SK-N-MC (cell line): ENCODE measurements around the gene HCN1.

Experiments
- EZH2 ChIP-seq: fragments of 200-600 bp; sonication (generic); IDR thresholded peaks from one replicate; pipeline ENCODE4 v1.6.1; 2017; ENCODE audit warnings: antibody characterized with exemption
- FOXP2 ChIP-seq: optimal IDR thresholded peaks from 2 replicates; pipeline ENCODE3; 2011; ENCODE audit warnings: mild to moderate bottlenecking, moderate library complexity; ENCODE audit not compliant: insufficient read depth; ENCODE audit errors: extremely low read length, control extremely low read depth
- POLR2AphosphoS5 ChIP-seq: IDR thresholded peaks from 2 replicates; pipeline ENCODE4 v1.6.1; 2012; ENCODE audit warnings: mild to moderate bottlenecking, low read depth, low read length, borderline replicate concordance

DNA sequence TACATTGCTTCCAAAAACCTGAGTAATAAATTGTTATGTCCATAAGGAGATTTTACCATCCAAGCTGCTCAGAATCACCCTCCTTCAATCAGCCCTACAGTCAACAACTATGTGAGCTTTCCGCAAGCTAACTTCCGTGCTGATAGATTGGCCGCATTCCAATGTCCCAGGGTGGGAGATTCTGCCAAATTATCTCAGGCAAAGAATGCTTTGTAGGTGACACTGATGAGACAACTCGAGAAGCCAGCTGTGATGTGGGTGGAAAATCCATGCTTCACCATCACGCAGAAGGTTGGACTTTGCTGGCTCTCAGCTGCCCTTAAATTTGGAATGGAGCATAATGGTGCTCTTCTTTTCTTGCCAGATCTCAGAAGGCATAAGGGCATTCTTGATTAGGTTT lies 44.9 kb upstream of the HCN1 start:
- TF ChIP-seq POLR2AphosphoS5 = no peak
- TF ChIP-seq EZH2 = no peak
- TF ChIP-seq FOXP2 = no peak
